Left lobe of liver (tissue), 2 donors: ENCODE measurements around the gene GLIS1. TPM values are rescaled to one million over a fixed set of nuclear protein-coding genes. Genes with fewer than 3 reads are reported as not detected.

ENCODE experiments used
- ATAC-seq: fragments of 200-7000 bp; cut with Tn5 transposase; one replicate; pipeline ENCODE4 v1.9.1; 2020; ENCODE audit warnings: mild to moderate bottlenecking, moderate library complexity
- DNase-seq: peaks from one replicate; pipeline ENCODE4 v3.0.0-alpha.2; 2020; ENCODE audit warnings: low spot score
- total RNA-seq: library from RNA; stranded (reverse); gene quantifications from one replicate; pipeline ENCODE4 v1.2.1, GENCODE V29; 2021
- donor health status: DM: no; HTN: no; CAD: no; lungs with moderate emphysema.
- donor health status: DM: no; HTN: yes; CAD: no.

Gene GLIS1
- total RNA-seq, 1 donor from 2014 or later: not detected

DNA sequence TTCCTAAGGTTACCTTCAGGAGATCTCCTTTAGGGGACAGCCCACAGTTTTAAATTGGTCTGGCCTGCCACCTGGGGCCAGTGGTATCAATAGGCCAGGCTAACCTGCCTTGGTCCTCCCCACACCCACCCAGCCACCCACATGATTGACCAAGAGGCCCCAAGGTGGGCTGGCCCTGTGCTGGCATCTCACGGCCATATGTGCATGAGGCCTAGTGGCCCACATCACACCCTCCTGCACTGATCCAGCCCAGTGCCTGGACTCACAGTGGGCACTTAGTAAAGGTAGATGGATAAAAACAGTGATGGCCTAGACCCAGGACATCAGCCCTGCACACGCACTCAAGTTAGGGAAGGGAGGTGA lies 197.7 kb downstream of the GLIS1 start:
- ATAC-seq (no peak), DNase-seq (no peak)

DNA sequence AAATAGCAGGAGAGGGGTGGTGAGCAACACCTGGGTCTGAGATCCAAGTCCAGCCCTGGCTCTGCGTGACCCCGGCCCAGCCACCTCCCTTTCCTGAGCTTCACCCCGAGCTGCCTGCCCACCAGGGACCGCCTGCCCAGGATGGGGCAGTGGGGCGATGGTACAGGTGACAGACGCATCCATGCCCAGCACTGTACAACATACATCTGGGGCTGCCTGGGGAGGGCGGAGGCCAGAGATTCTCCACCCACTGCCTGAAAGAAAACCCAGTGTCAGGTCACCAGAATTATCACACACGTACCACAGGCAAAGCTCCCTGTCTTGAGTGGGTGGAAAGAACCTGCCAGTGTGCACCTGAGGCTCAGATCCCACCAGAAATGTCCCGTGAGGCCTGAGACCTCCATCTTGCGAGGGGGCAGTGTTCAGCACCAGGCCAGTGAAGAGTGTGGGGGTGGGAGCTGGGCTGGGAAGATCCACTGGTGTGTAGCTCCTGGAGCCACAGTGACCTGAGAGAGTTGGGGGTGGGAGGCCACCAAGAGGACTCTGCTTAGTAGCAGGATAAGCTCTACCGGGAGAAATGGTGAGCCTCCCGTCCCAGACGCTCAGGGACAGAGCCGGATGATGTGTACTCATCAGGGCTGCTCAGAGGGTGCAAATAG lies 198.2 kb downstream of the GLIS1 start:
- DNase-seq (no peak), ATAC-seq (no peak)

DNA sequence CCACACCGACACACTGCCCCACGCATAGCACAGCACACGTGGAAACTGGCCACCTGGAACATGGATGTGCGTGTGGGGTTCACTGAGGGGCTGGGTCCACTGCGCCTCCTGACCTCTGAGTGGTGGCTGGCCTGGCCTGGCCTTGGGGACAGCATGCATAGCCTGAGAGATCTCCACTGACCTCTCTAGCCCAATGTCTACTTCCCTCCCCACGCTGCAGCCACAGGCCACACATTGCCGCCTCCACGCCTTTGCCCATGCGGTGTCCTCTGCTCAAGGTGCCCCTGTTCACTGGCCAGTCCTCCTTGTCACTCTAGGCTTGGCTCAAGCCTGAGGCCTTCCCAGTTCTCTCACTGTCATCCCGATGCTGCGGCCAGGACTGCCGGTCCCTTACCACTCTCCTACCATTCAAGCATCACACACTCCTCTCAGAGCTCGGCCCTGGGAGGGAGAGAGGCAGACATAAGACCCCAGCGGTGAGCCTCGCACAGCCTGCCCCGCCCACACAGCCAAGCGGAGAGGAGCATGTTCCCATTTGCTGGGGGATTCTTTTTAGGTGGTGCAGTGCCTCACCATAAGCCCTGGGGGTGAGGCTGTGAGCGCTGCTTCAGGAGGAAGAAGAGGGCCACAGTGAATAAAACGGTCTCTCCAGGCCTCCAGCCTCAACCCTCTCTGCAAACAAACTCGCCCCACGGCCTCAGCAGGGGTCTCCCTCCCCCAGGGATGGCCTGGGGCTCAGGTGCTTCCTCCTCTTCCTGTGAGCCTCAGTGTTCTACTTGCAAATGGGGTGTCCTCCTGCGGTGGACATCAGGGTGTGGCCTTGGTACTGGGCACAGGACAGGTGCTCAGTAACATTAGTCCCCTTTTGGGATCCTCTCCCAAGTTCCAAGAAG lies 199.0 kb downstream of the GLIS1 start:
- ATAC-seq (no peak), DNase-seq (no peak)

- ATAC-seq (no peak), DNase-seq (no peak)
Observed at GRCh38 chr1:53539226-53539625, 199.7 kb downstream of the GLIS1 start.

GRCh38 chr1:53536606-53537005 lies 202.4 kb downstream of the GLIS1 start:
- DNase-seq: no peak
- no peak for ATAC-seq

- ATAC-seq (no peak), DNase-seq (no peak)
Observed at GRCh38 chr1:53535846-53536245, 203.1 kb downstream of the GLIS1 start.

GRCh38 chr1:53535226-53535625 lies 203.7 kb downstream of the GLIS1 start:
- DNase-seq (no peak), ATAC-seq (no peak)

DNA sequence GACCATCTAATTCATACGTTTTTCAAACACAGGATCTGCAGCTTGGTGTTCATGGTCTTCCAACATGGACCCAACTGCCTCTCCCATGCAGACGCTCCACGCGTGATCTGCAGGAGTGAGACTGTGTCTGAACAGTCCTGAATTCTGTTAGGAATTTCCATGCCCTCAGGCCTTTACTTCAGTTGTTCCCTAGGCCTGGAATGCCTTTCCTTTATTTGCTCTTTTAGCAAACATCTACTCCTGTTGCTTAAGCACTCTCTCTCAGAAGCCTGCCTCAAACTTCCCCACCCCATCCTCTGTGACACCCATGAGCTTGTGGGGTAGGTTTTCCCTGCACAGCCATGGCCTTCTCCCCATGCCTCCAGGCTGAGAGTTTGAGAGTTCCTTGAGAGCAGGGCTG lies 206.1 kb downstream of the GLIS1 start:
- no peak for ATAC-seq
- no peak for DNase-seq

DNA sequence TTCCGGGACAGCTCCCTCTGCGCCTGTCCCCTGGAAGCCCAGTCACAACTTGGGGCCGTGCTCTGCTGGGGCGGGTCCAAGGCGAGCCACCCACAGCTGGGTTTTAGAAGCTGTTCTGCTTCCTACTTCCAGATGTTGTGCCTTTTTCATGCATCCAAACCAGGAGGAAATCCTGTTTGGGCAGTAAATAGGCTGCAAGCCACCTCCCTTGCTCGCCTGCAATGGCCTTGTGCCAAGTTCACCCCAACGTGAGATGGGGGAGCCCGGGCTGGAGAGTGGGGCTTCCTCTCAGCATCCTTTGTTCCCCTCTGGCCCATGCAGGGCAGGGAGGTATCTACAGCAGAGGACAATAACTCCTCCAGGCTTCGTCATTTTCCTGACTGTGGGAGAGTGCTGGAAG lies 206.6 kb downstream of the GLIS1 start:
- ATAC-seq: no peak

DNA sequence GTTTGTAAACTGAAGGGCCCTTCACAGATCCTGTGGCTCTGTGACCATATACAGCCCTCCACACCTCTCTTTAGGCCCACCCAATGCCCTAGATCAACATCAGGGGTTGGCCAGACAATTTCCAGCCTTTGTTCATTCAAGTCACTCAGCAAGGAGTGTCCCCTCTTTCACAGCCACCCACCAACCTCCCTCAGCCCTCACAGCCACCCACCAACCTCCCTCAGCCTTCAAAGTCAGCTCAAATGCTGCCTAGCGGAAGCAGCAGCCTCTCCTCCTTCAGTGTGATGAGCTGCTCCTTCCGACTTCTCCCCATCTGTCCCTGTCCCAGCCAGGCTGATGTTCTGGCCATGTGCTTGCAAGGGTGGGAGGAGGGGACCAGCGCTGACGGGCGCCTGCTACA lies 208.4 kb downstream of the GLIS1 start:
- DNase-seq: no peak
- ATAC-seq: no peak

More for the DNA sequence above, 206.6 kb downstream of the GLIS1 start:
- DNase-seq: no peak

DNA sequence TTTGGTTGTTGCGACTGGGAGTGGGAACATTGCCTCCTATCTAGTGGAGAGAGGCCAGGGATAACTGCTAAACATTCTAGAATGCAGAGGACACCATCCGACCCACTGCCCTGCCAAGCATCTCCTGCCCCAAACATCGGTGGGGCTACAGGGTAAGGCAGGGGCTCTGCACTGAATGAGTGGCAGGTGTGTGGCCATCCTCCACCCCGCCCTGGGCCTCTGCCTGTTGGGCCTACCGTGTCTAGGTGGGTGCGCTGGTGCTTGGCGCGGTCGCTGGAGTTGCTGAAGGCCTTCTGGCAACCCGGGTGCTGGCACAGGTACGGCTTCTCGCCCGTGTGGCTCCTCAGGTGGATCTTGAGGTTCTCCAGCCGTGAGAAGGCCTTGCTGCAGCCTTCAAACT lies 209.4 kb downstream of the GLIS1 start:
- ATAC-seq: no peak
- DNase-seq: no peak

GRCh38 chr1:53527368-53527767 lies 211.6 kb downstream of the GLIS1 start:
- ATAC-seq (no peak), DNase-seq (no peak)

DNA sequence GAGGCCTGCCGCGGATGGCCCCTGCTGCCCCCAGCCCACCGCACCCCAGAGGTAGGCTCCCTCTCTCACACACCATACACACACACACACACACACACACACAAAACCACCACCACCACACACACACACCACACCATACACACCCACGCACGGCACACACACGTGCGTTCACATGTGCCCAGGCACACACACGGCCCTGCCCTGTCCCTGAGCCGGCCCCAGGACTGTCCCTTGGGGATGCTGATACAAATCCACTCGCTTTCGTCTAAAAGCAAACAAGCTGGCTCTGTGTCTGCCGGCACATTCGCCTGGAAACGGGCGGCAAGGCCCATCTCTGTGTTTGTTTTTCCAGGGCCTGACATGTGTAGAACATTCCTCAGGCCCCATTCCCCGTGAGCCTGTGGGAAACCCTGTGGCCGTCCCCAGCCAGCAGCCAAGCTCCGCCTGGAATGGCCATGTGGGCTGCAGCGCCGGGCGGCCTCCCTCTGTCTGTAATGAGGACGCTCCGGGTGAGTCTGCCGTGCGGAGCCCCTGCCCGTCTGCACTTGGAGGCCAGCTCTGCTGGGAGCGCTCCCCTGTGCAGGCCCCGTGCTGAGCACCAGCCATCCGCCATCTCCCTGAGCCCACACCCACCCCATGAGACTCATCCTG lies 212.4 kb downstream of the GLIS1 start:
- DNase-seq (no peak), ATAC-seq (peak; percentile 9)

- ATAC-seq: no peak
Observed at GRCh38 chr1:53525595-53525994, 213.4 kb downstream of the GLIS1 start.

GRCh38 chr1:53524428-53525375 lies 214.3 kb downstream of the GLIS1 start:
- ATAC-seq (peak; percentile 45), DNase-seq (no peak)

More at GRCh38 chr1:53525595-53525994, 213.4 kb downstream of the GLIS1 start:
- DNase-seq: no peak

DNA sequence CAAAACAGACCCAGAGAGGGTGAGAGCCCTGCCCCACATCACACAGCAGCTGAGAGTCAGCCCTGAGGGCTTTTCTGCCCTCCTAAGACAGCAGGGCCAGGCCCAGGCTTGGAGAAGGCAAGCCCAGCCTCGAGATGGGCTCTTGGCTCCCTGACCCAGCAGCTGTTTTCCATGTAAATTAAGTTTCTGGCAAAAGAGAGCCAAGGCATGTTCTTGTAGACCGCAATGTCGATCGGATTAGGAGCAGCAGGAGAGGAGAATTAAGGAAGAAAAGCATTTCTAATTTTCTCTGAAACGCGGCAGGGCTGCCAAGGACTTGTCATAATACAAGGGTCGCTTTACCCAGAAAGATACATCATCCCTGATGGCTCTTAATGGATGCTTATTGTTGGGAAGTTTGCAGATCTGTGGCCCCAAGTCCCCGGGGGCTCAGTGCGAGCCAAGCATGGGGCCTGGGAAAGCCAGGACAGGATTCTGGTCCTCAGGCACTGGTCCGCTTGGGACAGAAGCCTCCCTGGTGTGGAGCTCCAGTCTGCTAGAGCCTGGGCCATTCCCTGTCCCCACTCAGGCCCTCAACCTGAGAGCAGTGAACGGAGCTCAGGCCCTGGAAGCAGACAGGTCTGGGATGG lies 216.9 kb downstream of the GLIS1 start:
- DNase-seq (no peak), ATAC-seq (no peak)

- ATAC-seq (no peak), DNase-seq (no peak)
Observed at GRCh38 chr1:53520481-53520880, 218.5 kb downstream of the GLIS1 start.

DNA sequence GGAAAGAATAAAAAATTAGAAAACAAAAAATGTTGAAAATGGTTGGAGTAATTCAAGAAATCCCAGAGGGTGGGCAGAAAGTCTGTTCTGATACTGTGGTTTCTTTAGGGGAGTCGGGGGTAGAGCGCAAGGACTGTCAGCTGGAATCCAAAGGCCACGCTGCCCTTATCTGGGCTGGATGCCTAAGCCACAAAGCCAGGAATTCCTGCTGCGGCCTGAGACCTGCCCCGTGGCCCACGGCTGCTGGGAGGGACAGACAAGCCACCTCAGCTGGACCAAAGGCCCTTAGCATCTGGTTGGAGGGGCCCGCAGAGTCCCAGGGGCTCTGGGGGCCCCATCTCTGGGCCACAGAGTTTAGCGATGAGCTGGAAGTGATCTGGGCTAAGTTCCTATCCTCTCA lies 219.5 kb downstream of the GLIS1 start:
- no peak for ATAC-seq
- DNase-seq: no peak

- no peak for DNase-seq
- no peak for ATAC-seq
Observed at GRCh38 chr1:53518775-53519174, 220.2 kb downstream of the GLIS1 start.

GRCh38 chr1:53517821-53518352 lies 221.1 kb downstream of the GLIS1 start:
- ATAC-seq (no peak), DNase-seq (no peak)
